Ishikawa (cell line): Measurements from ENCODE around the gene RMI2.

Experiments
- CEBPB ChIP-seq: IDR thresholded peaks from 2 replicates; pipeline ENCODE4 v1.6.1; 2012
- CREB1 ChIP-seq: IDR thresholded peaks from 2 replicates; pipeline ENCODE4 v1.6.1; 2012; ENCODE audit warnings: low read depth
- EGR1 ChIP-seq: IDR thresholded peaks from 2 replicates; pipeline ENCODE4 v1.6.1; 2012
- EP300 ChIP-seq: IDR thresholded peaks from 2 replicates; pipeline ENCODE4 v1.6.1; 2012; ENCODE audit warnings: borderline replicate concordance
- FOXM1 ChIP-seq: IDR thresholded peaks from 2 replicates; pipeline ENCODE4 v1.6.1; 2012; ENCODE audit warnings: low read depth, borderline replicate concordance
- NFIC ChIP-seq: IDR thresholded peaks from 2 replicates; pipeline ENCODE4 v1.6.1; 2012
- RAD21 ChIP-seq: IDR thresholded peaks from 2 replicates; pipeline ENCODE4 v1.6.1; 2012; ENCODE audit warnings: low read depth
- REST ChIP-seq: IDR thresholded peaks from 2 replicates; pipeline ENCODE4 v1.6.1; 2012; ENCODE audit warnings: low read depth, mild to moderate bottlenecking
- TAF1 ChIP-seq: IDR thresholded peaks from 2 replicates; pipeline ENCODE4 v1.6.1; 2012; ENCODE audit warnings: low read depth, mild to moderate bottlenecking
- TCF12 ChIP-seq: IDR thresholded peaks from 2 replicates; pipeline ENCODE4 v1.6.1; 2012; ENCODE audit warnings: low read depth
- TEAD4 ChIP-seq: IDR thresholded peaks from 2 replicates; pipeline ENCODE4 v1.6.1; 2012
- USF1 ChIP-seq: IDR thresholded peaks from 2 replicates; pipeline ENCODE4 v1.6.1; 2012
- YY1 ChIP-seq: IDR thresholded peaks from 2 replicates; pipeline ENCODE4 v1.6.1; 2012; ENCODE audit warnings: low read depth
- ZBTB7A ChIP-seq: IDR thresholded peaks from 2 replicates; pipeline ENCODE4 v1.6.1; 2012; ENCODE audit warnings: low read depth
- TF ChIP-seq, protein P1 (sequence below): IDR thresholded peaks from 2 replicates; pipeline ENCODE4 v1.6.1; 2012

RMI2 gene

GRCh38 chr16:11326084-11326736 lies 19.0 kb upstream of the RMI2 start:
- TF ChIP-seq NFIC (no peak), TAF1 (no peak), CREB1 (no peak), RAD21 (no peak), CEBPB (no peak), TEAD4 (no peak), FOXM1 (no peak), EP300 (no peak), REST (no peak), TCF12 (no peak)

DNA sequence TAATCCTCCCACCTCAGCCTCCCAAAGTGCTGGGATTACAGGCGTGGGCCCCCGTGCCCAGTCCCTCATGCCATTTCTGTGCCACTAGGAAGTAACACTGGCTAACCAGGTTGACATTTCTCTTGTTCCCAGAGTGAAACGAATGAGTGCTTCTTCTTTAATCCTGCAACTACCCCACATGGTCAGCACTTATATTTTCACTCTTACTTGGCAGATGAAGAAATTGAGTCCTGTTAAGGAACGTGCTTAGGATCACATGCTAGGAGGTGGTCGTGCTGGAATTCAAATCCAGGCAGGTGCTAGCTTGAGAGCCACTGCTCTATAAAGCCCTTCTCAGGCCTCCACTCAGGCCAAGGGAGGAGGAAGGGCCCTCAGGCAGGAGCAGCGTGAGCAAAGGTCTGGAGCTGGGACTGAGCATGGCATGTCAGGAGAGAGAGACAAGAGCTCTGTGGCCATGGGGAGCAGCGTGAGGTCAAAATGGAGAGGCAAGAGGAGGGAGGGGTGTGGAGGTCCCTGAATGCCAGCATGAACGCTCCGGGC lies 18.5 kb upstream of the RMI2 start:
- TF ChIP-seq, protein P1, sequence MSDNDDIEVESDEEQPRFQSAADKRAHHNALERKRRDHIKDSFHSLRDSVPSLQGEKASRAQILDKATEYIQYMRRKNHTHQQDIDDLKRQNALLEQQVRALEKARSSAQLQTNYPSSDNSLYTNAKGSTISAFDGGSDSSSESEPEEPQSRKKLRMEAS = no peak
- TF ChIP-seq EP300 (no peak), FOXM1 (no peak), YY1 (no peak), TCF12 (no peak), RAD21 (no peak), TEAD4 (no peak), CREB1 (no peak), CEBPB (no peak), REST (no peak), NFIC (no peak), USF1 (no peak), TAF1 (no peak), EGR1 (no peak), ZBTB7A (no peak)

DNA sequence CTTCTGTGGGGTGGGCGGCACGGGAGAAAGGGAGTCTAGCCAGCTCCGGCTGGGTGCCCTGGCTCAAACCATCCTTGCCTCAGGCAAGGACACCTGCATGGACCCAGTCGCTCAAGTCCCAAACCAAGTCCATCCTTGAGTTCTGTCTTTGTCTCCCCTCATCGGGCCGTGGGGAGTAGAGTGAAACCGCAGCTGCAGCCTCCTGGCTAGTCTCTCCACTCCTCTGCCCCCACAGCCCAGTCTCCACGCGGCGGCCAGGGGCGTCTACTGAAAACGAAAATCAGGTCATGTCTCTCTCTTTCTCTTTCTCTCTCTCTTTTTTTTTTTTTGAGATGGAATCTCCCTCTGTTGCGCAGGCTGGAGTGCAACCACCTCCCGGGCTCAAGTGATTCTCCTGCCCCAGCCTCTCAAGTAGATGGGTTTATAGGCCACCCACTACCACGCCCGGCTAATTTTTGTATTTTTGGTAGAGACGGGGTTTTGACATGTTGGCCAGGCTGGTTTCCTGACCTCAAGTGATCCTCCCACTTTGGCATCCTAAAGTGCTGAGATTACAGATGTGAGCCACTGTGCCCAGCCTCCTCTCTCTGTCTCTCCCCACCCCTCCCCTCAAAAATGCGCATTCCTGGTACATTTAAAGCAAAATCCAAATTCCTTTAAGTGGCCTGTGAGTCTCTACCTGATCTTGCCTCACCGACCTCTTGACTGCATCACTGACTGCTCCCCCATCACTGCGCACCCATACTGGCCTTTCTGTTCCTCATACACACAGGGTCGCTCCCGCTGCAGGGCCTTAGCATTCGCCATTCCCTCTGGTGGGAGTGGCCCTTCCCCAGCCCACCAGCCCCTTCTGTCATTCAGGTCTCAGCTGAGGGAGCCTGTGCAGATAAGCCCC lies 17.7 kb upstream of the RMI2 start:
- no peak for TF ChIP-seq TCF12
- TF ChIP-seq EGR1 = no peak

- TF ChIP-seq REST (no peak), EP300 (peak; percentile 77), FOXM1 (no peak), NFIC (peak; percentile 72), CREB1 (no peak), YY1 (no peak), USF1 (no peak), EGR1 (no peak), TEAD4 (peak; percentile 94), RAD21 (peak; percentile 29; the same call in 1 of the 2 replicates), CEBPB (peak; percentile 67), TAF1 (no peak), ZBTB7A (no peak), TCF12 (peak; percentile 93)
- TF ChIP-seq, protein P1 = peak; percentile 42; the same call in 1 of the 2 replicates
Observed at GRCh38 chr16:11328172-11329070, 16.8 kb upstream of the RMI2 start.
